GM10847 (cell line): ENCODE measurements around the gene NXNL1.

Experiments
- POLR2A ChIP-seq: IDR thresholded peaks from 2 replicates; pipeline ENCODE4 v1.6.1; 2011; ENCODE audit not compliant: insufficient read length; ENCODE audit errors: extremely low read depth

NXNL1 gene

DNA sequence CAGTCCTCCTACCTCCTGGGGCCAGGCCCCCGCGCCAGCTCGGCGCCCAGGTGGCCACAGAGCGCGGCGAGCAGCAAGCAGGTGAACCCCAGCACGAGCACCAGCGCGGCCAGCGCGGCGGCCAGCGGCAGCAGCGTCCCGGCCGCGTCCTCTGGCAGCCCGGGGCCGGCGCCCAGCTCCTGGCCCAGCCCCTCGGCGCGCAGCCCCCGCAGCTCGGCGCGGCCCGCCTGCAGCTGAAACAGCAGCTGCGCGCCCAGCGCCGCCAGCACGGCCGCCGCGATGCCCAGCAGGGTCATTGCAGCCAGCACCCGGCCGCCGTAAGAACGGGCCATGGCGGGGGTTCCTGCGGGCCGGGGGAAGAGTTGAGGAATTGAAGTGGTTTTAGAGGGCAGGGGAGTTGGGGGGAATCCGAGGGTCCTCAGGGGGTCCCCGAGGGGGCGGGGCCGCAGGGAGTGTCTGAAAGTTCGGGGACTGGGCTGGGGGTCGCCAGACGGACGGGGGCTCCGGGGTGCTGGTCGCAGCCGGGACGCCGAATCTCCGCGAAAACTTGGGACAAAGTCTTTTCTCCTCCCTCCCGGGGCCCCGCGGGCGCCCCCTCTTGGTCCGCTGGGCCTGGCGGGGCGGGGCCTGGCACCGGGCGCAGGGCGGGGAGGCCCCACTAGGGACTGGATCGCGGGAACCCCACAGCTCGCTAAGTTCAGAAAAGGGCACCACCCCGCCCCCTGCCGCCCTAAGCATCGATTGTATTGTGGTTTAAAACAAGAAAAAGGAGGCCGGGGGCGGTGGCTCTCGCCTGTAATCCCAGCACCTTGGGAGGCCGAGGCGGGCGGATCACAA lies 12.4 kb downstream of the NXNL1 start, which contains the start of gene TMEM221:
Gene TMEM221, minus strand, starts transcription at position 538 of the 837 bp plus-strand sequence. Its CDS starts 206 bp downstream, at position 332.
- TF ChIP-seq POLR2A = no peak

DNA sequence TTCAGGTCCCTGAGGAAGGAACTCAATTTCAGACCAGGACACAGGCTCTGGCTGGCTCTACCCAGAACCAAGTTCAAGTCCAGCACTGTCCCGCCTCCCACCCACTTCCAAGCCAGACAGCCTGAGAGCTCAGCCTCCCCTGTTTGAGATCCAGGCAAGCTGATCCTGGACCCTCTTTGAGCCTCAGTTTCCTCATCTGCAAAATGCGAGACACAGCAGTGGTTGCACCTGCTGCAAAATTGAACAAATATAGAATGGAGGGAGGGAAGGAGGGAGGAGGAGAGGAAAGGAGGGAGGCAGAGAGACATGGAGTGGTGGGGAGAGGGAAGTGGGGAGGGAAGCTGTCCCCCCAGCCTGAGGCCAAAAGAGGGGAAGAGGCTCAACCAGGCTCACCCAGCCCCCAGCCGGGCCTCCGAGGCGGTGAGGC lies 13.0 kb downstream of the NXNL1 start:
- no peak for TF ChIP-seq POLR2A

DNA sequence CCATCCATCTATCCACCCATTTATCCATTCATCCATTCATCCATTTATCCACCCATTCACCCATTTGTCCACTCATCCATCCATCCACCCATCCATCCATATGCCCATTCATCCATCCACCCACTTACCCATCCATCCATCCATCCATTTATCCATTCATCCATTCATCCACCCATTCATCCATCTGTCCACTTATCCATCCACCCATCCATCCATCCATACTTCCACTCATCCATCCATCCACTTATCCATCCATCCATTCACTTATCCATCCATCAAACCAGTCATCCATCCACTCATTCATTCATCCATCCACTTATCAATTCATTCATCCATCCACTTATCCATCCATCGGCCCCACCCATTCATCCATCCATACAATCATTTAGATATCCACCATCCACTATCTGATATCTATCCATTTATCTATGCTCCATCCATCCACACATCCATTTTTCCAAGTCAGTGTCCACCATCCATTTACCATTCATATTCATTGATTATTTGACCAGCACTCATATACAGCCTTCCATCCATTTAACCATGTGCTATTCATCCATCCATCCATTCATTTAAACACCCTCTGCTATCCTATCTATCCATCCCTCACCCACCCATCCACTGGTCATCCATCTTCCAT lies 15.1 kb downstream of the NXNL1 start:
- no peak for TF ChIP-seq POLR2A

DNA sequence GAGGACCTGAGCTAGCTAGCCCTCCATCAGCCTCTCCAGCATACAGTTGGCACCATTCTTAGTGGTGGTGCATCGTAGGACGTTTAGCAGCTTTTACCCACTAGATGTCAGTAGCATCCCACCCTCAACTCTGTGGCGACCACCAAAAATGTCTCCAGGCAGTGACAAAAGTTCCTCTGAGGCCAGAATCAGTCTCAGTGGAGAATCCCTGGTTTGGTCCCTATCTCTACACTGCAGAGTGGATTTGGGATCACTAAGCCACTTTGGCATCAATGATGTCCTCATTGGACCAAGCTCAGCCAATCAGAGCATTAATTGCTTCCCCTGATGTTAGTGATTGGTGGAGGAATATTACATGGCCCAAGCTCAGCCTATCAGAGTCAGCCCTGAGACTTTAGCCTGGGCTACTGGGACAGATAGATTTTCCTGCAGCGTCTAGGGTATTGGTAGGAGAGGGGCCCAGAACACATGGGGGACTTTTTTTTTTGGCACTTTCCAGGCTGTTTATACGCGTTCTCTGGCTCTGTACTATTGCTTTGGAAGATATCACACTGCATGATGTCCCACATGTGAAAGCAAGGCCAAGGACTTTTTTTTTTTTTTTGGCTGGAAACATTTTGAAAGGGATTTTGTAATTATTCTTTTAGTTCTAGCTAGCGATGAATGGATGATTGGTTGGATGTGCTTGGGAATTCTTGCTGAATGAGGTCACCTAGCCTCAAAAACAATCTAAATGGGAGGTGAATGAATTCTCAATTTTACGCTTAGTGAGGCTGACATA lies 19.3 kb downstream of the NXNL1 start:
- no peak for TF ChIP-seq POLR2A

DNA sequence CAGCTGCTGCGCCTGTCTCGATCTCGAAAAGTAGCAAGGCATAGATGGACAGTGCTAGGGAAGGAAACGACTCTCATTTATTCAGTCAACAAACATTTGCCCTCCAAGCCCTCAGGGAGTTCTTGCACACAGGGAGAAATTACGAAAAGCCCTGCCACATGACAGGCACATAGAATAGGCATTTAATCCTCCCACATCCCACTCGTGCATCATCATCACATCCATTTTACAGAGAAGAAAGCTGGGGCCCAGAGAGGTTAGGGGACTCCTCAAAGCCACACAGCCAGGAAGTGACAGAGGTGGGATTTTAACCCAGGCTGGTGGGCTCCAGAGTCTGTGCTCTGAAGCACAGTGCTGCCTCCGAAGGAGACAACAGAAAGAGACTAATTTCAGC lies 23.9 kb downstream of the NXNL1 start:
- no peak for TF ChIP-seq POLR2A

DNA sequence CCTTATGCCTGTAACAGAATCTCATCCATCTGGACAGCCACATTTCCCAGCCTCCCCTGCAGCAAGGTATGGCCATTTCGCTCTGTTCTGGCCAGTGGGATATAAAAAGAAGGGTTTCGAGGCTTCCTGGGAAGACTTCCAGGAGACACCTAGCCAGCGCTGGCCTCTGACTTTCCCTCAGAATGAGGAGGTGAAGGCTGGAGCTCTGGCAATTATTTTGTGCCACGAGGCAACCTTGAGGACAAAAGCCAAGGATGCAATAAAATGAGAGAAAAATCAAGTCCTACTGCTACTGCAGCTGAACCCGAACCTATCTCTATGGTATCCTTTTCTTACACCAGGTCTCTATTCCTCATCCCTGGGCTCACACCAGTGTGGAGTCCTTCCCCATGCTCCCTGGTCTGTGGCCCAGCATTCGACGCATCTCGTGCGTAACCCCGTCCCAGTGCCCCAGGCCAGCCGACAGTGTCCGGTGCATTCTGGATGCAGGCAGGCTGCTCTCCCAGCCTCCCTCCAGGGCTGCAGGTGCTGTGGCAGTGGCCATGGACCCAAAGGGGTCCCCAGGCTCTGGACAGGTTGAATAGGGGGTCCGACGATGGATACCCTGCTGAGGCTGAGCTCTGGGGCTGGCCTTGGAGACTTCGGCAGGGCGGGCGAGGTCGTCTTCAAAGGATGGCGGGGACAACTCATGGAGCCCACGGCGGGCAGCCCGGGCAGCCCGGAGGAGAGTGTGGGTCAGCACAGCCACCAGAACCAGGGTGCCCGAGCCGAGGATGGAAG lies 24.4 kb downstream of the NXNL1 start:
- TF ChIP-seq POLR2A = no peak

DNA sequence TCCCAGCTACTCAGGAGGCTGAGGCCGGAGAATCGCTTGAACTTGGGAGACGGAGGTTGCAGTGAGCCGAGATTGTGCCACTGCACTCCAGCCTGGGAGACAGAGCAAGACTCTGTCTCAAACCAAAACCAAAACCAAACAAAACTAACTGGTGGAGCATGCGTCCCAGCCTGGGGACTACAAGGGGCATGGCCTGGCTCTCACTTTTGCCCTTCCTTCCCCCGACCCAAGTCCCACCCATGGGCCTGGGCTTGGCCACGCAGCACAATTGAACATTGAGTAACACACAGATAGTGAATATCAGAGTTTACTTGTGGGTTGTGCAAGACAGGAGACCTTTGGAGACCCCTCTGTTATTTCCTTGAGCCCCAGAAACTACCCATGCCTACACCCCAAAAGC lies 25.5 kb downstream of the NXNL1 start:
- TF ChIP-seq POLR2A = no peak

DNA sequence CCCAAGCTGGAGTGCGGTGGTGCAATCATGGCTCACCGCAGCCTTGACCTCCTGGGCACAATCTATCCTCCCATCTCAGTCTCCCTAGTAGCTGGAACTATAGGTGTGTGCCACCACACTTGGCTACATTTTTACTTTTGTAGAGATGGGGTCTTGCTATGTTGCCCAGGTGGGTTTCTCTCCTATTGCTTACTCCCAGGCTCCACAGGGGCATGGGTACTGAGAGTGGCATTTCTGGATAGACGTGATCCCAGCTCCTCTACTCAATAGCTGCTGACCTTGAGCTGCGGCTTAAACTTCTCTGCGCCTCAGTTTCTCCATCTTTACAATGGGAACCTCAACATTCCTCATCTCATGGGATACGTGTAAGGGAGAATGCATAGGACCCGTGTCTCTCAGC lies 29.3 kb downstream of the NXNL1 start:
- TF ChIP-seq POLR2A = no peak

DNA sequence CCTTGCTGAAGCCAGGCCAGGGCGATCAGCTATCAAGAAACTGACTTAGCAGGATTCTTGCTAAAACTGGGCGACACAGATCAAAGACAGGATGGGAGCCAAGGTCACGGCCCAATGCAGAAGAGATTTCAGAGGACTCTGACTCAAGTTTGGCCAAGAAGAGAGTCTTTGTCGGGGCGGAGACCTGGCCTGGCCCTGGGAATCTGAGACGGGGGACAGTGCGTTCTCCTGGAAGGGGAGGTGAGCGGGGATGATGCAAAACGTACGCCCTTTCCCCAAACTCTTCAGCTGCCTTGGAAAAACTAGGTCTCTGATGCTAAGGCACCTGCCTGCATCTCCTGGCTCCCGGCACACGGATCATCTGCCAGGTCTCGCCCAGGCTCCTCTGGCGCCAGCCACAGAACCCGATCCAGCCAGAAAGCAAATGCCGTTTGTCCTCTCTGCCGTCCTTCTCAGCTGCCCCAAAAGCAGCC lies 31.0 kb downstream of the NXNL1 start:
- no peak for TF ChIP-seq POLR2A

DNA sequence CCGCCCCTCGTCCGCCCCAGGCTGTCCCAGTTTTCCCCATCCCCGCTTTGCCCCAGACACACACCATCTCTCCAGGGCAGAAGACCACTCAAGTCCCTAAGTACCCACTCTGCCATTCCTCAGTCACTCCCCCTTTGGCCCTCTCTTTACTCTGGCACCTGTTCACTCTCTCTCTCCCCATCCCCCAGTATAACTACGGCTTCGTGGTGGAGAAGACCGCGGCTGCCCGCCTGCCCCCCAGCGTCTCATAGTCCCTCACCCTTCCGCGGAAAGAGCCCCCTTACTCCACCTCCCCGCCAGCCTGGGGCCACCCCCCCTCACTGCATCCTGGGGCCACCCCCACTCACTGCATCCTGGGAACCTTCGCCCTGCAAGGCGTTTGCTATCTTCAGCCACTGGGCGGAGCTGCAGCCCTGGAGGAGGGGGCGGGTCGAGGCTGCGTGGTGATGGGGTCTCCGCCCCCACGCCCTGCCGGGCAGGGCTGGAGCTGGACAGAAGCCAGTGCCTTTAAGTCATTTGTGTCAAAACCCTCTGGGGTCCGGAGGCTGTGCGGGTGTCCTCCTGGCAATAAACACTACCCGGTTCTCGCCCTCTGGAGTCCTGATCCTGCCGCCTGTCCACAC lies 35.9 kb downstream of the NXNL1 start:
- TF ChIP-seq POLR2A = no peak

DNA sequence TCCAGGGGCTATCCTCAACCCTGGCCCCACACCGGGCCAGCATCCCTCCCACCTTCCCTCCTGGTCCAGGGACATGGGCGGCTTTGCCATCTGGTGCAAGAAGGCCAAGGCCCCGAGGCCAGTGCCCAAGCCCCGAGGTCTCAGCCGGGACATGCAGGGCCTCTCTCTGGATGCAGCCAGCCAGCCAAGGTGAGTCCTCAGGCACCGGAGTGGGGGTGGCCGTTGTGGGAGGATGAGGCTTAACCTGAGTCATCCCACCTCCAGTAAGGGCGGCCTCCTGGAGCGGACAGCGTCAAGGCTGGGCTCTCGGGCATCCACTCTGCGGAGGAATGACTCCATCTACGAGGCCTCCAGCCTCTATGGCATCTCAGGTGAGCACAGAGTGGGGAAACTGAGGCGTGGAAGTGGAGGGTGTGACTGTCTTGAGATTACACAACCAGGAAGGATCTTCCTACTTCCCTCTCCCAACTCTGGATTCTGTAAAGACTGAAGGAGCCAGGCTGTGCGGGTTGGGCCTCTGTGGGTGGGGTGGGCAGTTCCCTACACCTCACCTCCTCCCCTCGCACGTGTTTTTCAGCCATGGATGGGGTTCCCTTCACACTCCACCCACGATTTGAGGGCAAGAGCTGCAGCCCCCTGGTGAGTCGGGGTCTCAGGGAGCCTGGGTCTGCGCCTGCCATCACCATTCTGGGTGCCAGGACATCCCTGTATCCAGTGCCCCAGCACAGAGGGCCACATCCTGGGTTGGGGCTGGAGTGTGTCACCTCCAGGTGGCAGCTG lies 37.1 kb downstream of the NXNL1 start:
- TF ChIP-seq POLR2A = no peak

DNA sequence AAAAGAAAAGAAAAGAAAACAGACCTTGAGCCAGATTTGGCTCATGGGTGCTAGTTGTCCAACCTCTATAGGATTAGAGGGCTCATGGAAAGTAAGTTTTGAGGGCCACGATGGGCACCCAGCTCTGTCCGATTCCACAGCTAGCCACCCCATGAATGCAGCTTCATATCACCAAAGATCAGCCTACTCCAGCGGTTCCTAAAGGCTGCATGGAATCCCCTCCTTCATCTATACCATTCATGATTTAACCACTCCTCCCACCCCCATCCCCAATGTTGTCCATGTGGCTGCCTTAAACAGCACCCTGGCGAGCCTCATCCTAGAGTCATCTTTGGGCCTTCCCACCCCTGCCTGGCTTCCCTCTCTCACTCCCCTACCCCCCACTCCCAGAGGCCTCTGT lies 38.8 kb downstream of the NXNL1 start:
- TF ChIP-seq POLR2A = no peak

DNA sequence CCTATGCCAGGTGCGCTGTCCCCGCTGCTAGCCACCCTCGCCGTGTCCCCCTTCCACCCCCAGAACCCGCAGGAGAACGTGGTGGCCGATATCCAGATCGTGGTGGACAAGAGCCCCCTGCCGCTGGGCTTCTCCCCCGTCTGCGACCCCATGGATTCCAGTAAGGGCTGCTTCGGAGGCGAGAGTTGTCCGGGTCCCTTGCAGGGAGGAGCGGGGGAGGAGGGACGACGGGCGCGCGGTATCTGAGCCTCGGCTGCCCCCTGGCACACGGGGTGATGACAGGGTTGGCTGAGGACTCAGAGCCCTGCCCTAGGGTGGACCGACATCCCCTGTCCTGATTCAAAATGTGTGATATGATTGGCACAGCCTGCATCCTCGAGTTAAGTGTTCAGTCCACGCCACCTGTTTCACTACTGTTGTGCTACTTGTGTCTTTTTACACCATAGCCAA lies 40.2 kb downstream of the NXNL1 start:
- no peak for TF ChIP-seq POLR2A
